Fibroblast of lung (primary cell): ENCODE results near the gene CCDC92. TPM values are rescaled to one million over a fixed set of nuclear protein-coding genes. Genes with fewer than 3 reads are reported as not detected.

Source experiments
- DNase-seq, 2 donors: peaks; one replicate each; pipeline versions ENCODE4 v3.0.0 to v3.0.0-alpha.2; 2010; ENCODE audit warnings: low read depth in 2 of 2
- H2AFZ ChIP-seq: 2 replicates; pipeline ENCODE4 v1.5.1; 2012; ENCODE audit warnings: low read length, control low read depth, inconsistent platforms
- H3K27ac ChIP-seq: 2 replicates; pipeline ENCODE4 v1.5.1; 2011; ENCODE audit warnings: low read length, control low read depth; ENCODE audit not compliant: insufficient read depth
- H3K27me3 ChIP-seq: 2 replicates; pipeline ENCODE4 v1.5.1; 2011; ENCODE audit warnings: mild to moderate bottlenecking, low read length; ENCODE audit not compliant: control insufficient read depth, insufficient read depth
- H3K36me3 ChIP-seq: 2 replicates; pipeline ENCODE4 v1.5.1; 2011; ENCODE audit warnings: low read length; ENCODE audit not compliant: control insufficient read depth, insufficient read depth
- H3K4me1 ChIP-seq: 2 replicates; pipeline ENCODE4 v1.5.1; 2011; ENCODE audit warnings: low read length; ENCODE audit not compliant: control insufficient read depth, insufficient read depth; ENCODE audit errors: extremely low read depth
- H3K4me2 ChIP-seq: 2 replicates; pipeline ENCODE4 v1.5.1; 2011; ENCODE audit warnings: low read length, control low read depth; ENCODE audit not compliant: insufficient read depth; ENCODE audit errors: extremely low read depth
- H3K4me3 ChIP-seq, 4 experiments: fragments of 200-600 bp in 1 of 4; sonication (generic) in 1 of 4; replicated peaks in 1 of 4; 2 replicates each; pipeline ENCODE4 v1.5.1; 2011 to 2016; ENCODE audit warnings: low read length in 4 of 4, low read depth in 3 of 4, mild to moderate bottlenecking in 3 of 4, control low read depth in 2 of 4, inconsistent platforms in 1 of 4, mixed read lengths in 1 of 4; ENCODE audit not compliant: insufficient read depth in 1 of 4; ENCODE audit errors: control extremely low read depth in 1 of 4
- H3K79me2 ChIP-seq: 2 replicates; pipeline ENCODE4 v1.5.1; 2012; ENCODE audit warnings: mild to moderate bottlenecking, low read length, inconsistent platforms; ENCODE audit not compliant: control insufficient read depth, insufficient read depth
- H3K9ac ChIP-seq: 2 replicates; pipeline ENCODE4 v1.5.1; 2011; ENCODE audit warnings: mild to moderate bottlenecking, low read length, control low read depth; ENCODE audit not compliant: insufficient read depth
- H3K9me3 ChIP-seq: 2 replicates; pipeline ENCODE4 v1.5.1; 2012; ENCODE audit warnings: low read depth, low read length; ENCODE audit not compliant: control insufficient read depth, insufficient read depth
- H4K20me1 ChIP-seq: 2 replicates; pipeline ENCODE4 v1.5.1; 2011; ENCODE audit warnings: low read length; ENCODE audit not compliant: control insufficient read depth, insufficient read depth; ENCODE audit errors: extremely low read depth
- EZH2 ChIP-seq: IDR thresholded peaks from 2 replicates; pipeline ENCODE4 v1.5.1; 2012; ENCODE audit warnings: low read length, control low read depth, mild to moderate bottlenecking; ENCODE audit errors: missing control alignments
- polyA plus RNA-seq, 2 donors: library from polyadenylated mRNA; depleted of rRNA in 1 of 2; stranded (reverse) in 1 of 2; unstranded in 1 of 2; fragments of >200 nt; gene quantifications; 2 replicates each; pipeline ENCODE4 v1.2.1, GENCODE V29; 2011 to 2012; ENCODE audit warnings: missing spikeins in 1 of 2
- total RNA-seq: library from RNA; depleted of rRNA; stranded (reverse); fragments of >200 nt; gene quantifications from 2 replicates; pipeline ENCODE4 v1.2.1, GENCODE V29; 2014
- TF ChIP-seq, protein P1 (sequence below), 2 donors: IDR thresholded peaks in 1 of 2; conservative IDR thresholded peaks in 1 of 2; 1 replicate in 1 of 2; 2 replicates in 1 of 2; pipeline ENCODE4 v1.5.1; 2011 to 2012; ENCODE audit warnings: low read length in 2 of 2, control low read depth in 1 of 2, inconsistent platforms in 1 of 2, low read depth in 1 of 2, mild to moderate bottlenecking in 1 of 2

Gene CCDC92
- total and polyA plus RNA-seq, 2 donors (not counting 1 experiment from before 2014, with no cell fraction given): 13.2 to 42.3 TPM

- H3K79me2 ChIP-seq: peaks cover 3% of the 10 kb centered on the region
- no peaks in the 10 kb centered on the region for H3K9me3 ChIP-seq
These were observed 11.8 kb downstream of the CCDC92 start for GRCh38 chr12:123960856-123961255.

GRCh38 chr12:123960029-123960735, 12.4 kb downstream of the CCDC92 start:
- Histone ChIP-seq H3K27ac (no peak overlapping the region), H3K36me3 (no peaks in the 10 kb centered on the region), H3K4me3 (no peak overlapping the region), H3K4me2 (no peak overlapping the region), H3K9me3 (no peaks in the 10 kb centered on the region), H2AFZ (no peak overlapping the region), H3K9ac (no peak overlapping the region), H3K27me3 (no peaks in the 10 kb centered on the region), H4K20me1 (no peaks in the 10 kb centered on the region), H3K79me2 (no peaks in the 10 kb centered on the region), H3K4me1 (no peaks in the 10 kb centered on the region)
- no peak for DNase-seq
- no peak for TF ChIP-seq EZH2
- TF ChIP-seq, protein P1, sequence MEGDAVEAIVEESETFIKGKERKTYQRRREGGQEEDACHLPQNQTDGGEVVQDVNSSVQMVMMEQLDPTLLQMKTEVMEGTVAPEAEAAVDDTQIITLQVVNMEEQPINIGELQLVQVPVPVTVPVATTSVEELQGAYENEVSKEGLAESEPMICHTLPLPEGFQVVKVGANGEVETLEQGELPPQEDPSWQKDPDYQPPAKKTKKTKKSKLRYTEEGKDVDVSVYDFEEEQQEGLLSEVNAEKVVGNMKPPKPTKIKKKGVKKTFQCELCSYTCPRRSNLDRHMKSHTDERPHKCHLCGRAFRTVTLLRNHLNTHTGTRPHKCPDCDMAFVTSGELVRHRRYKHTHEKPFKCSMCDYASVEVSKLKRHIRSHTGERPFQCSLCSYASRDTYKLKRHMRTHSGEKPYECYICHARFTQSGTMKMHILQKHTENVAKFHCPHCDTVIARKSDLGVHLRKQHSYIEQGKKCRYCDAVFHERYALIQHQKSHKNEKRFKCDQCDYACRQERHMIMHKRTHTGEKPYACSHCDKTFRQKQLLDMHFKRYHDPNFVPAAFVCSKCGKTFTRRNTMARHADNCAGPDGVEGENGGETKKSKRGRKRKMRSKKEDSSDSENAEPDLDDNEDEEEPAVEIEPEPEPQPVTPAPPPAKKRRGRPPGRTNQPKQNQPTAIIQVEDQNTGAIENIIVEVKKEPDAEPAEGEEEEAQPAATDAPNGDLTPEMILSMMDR (conservative IDR thresholded peaks at IDR 0.05 in 1 of 2, IDR thresholded peaks at IDR 0.05 in 1 of 2; ENCODE audit: low read depth in 1 of 2, low read length in 2 of 2): no peak

More at GRCh38 chr12:123960856-123961255, 11.8 kb downstream of the CCDC92 start:
- H3K9ac ChIP-seq: no peak overlapping the region
- H4K20me1 ChIP-seq: no peaks in the 10 kb centered on the region
- no peak for DNase-seq
- no peak overlapping the region for H3K4me3 ChIP-seq
- H3K36me3 ChIP-seq: no peaks in the 10 kb centered on the region
- no peak overlapping the region for H2AFZ ChIP-seq
- H3K4me1 ChIP-seq: no peaks in the 10 kb centered on the region
- no peak overlapping the region for H3K27ac ChIP-seq
- TF ChIP-seq EZH2: no peak
- TF ChIP-seq, protein P1 (conservative IDR thresholded peaks at IDR 0.05 in 1 of 2, IDR thresholded peaks at IDR 0.05 in 1 of 2; ENCODE audit: low read depth in 1 of 2, low read length in 2 of 2): no peak
- no peak overlapping the region for H3K4me2 ChIP-seq
- no peaks in the 10 kb centered on the region for H3K27me3 ChIP-seq

- no peak for DNase-seq
- H3K4me3 ChIP-seq: no peak overlapping the region
- H3K79me2 ChIP-seq: no peaks in the 10 kb centered on the region
- no peak overlapping the region for H3K27ac ChIP-seq
- H4K20me1 ChIP-seq: no peaks in the 10 kb centered on the region
- no peak overlapping the region for H3K9ac ChIP-seq
- no peaks in the 10 kb centered on the region for H3K4me1 ChIP-seq
- no peak overlapping the region for H3K4me2 ChIP-seq
- H3K9me3 ChIP-seq: no peaks in the 10 kb centered on the region
- no peaks in the 10 kb centered on the region for H3K36me3 ChIP-seq
- no peaks in the 10 kb centered on the region for H3K27me3 ChIP-seq
- no peak overlapping the region for H2AFZ ChIP-seq
- TF ChIP-seq EZH2: no peak
- TF ChIP-seq, protein P1 (conservative IDR thresholded peaks at IDR 0.05 in 1 of 2, IDR thresholded peaks at IDR 0.05 in 1 of 2; ENCODE audit: low read depth in 1 of 2, low read length in 2 of 2): no peak
These were observed 13.8 kb downstream of the CCDC92 start for GRCh38 chr12:123958876-123959275.
